CD4-positive, alpha-beta T cell treated with Interleukin-15 for 1 hour (primary cell): ENCODE measurements around the gene EXOC6.
"Not testable (repeated sequence)": the region's sequence is repeated elsewhere in the genome, so short reads cannot be mapped to it uniquely, and the experiment has no call there.

Source experiments
- DNase-seq: peaks from one replicate; pipeline ENCODE4 v3.0.0-alpha.2; 2020

EXOC6 gene

DNA sequence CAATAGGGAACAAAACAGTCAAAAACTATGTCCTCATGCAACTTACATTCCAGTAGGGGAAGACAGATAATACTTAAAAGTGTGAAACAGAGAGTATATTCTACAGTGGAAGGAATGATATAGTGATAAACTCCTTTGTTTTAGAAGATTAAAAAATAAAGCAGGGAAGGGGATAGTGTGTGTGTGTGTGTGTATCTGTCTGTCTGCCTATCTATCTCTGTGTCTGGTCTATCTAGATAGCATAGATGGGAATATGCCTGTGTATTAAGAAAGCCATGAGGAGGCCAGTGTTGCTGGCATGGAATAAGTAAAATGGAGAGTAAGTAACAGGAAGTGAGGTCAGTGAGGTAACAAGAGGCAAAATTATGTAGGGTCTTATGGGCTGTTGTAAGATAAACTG is 42.2 kb downstream of the EXOC6 start:
- no peak for DNase-seq

DNA sequence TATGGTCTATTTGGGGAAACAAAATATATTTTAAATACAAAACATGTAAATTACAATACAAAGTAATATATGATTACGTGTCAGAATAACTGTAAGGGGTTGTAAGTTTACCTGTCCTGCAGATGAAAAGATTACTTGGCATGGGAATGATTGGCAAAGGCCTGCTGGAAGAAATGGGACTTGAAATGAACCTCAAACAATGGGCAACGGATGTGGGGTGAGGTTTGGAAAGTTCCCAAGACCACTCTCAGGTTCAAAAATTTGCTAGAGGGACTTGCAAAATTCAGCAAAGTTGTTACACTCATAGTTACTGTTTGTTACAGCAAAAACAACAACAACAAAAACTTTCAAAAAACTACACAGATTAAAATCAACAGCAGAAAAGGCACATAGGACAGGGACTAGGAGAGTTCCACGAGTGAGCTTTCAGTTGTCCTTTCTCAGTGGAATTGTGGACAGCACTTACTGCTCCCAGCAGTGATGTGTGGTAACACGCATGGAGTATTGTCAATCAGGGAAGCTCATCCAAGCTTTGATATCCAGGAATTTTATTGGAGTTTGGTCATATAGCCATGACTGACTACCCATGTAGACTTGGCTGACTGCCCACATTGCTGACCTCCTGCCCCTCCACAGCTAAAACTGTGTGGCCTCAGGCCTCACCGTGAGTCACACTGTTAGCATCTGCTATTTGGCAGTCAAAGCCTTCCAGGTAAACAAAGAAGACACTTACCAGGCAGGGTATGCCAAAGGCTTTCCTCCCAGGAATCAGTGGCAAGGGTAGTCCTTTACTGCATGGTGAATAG is 43.8 kb downstream of the EXOC6 start:
- no peak for DNase-seq

DNA sequence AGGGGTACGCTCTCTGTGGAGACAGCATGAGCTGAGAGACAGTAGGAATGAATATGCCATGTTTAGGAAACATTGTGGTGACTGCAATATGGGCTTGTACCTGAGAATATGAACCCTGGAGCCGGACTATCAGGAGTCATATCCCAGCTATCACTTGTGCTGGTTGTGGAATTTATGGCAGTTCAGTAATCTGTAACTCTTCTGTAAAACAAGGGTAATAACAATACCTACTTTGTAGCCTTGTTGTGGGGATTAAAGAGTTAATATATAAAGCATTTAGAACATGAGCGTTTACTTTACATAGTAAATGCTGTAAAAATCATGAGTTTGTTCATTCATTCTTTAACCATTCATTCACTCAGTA is 44.4 kb downstream of the EXOC6 start:
- no peak for DNase-seq

DNA sequence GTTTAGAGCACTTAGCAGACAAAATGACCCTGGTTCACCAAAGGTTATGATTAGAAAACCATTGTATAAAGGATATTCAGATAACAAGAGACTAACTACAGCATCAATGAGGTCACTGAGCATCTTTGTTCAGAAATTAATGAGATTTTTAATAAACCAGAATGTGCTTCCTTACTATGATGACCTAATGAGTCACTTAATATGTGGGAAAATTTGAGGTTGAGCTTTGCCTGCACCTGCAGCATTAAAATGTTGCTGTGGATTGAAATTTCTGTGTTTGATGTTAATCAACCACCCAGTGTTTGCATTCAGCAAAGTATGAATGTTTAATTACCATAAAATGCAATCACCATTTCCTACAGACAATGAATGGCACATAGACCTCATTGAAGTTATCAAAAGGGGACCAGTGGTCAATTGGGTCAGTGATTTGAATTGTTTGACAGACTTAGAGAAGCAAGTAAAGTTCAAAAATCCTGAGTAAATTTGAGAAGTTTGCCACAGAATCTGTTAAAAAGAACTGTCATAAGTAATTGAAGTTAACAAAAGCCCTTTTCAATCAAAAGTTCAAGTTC is 45.8 kb downstream of the EXOC6 start:
- no peak for DNase-seq

DNA sequence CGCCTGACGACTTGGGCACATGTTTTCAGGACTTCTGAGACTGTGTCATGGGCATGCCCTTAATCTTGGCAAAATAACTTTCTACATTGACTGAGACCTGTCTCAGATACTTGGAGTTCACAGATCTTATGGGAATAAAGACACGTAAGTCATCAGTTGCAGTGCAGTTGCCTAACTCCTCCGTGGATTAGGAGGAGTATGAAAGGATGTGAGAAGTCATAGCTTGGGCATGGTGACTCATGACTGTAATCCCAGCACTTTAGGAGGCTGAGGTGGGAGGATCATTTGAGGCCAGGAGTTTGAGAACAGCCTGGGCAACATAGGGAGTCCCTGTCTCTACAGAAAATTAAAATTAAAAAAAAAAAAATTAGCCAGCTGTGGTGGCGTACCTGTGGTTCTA is 49.6 kb downstream of the EXOC6 start:
- no peak for DNase-seq

DNA sequence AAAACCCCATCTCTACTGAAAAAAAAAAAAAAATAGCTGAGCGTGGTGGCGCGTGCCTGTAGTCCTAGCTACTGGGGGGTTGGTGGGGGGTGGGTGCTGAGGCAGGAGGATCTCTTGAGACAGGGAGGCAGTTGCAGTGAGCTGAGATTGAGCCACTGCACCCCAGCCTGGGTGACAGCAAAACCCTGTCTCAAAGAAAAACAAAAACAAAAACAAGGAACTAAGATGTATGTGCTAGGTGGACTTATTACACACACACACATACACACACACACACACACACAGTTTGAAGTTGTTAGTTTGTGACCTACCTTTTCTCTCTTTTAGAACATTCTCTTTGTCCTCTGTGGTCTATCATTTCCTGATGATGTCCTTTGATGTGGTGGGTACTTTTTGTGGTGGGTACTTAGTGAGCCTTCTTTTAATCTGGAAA is 53.5 kb downstream of the EXOC6 start:
- peak; percentile 22 for DNase-seq

DNA sequence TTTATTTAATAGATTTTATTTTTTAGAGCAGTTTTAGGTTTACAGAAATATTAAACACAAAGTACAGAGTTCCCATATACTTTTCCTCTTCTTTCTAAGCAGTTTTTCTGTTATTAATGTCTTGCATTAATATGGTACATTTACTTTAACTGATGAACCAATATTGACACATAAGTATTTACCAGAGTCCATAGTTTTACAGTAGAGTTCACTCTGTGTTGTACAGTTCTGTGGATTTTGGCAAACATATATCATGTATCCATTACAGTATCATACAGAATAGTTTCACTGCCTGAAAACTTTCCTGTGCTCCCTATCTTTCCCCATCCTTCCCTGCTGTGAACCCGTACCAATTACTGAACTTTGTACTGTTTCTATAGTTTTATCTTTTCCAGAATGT is 55.3 kb downstream of the EXOC6 start:
- DNase-seq: no peak

DNA sequence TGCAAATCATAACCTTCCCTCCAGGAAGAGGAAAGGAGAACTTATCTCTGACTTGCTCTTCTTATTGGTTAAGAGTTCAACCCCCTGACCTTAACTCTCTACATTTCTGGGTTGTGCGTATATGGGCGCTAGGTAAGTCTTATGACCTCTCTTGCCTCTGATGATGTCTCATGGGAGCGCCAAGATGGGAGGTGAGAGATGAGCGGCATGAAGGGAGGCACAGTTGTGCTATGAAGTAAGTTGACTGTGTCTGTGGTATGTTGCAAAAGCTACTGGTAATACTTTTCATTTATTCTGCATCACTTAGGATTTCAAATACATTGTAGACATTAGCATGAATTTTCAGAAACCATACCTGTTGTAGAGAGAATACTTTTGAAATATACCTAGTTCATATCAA is 59.0 kb downstream of the EXOC6 start:
- no peak for DNase-seq

DNA sequence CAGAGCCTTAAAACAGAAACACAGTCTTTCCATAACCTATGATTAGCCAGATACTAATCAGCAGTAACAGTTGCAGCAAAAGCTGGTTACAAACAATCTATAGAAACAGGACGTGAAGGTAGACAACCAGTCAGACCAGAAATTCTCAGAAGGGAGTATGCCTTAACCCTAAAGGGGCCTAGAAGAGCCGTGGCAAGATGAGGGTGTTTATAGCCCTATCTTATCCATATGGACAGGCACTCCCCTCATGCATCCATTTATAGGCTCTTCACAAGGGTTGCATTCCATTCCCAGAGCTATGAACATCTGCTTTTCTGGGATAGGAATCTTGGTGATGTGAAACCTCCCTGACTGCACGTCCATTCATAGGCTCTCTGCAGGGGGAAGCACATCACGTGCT is 64.3 kb downstream of the EXOC6 start:
- not testable (repeated sequence) for DNase-seq

DNA sequence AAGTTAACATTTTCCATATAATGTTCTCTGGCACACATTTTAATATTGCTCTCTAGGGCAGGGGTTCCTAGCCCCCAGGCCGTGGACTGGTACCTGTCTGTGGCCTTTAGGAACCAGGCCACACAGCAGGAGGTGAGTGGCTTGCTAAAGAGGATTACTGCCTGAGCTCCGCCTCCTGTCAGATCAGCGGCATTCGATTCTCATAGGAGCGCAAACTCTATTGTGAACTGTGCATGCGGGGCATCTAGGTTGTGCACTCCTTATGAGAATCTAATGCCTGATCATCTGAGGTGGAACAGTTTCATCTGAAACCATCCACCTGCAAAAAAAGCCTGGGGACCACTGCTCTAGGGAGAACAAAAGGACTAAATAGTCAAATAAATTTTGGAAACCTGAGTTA is 65.7 kb downstream of the EXOC6 start:
- DNase-seq: no peak

DNA sequence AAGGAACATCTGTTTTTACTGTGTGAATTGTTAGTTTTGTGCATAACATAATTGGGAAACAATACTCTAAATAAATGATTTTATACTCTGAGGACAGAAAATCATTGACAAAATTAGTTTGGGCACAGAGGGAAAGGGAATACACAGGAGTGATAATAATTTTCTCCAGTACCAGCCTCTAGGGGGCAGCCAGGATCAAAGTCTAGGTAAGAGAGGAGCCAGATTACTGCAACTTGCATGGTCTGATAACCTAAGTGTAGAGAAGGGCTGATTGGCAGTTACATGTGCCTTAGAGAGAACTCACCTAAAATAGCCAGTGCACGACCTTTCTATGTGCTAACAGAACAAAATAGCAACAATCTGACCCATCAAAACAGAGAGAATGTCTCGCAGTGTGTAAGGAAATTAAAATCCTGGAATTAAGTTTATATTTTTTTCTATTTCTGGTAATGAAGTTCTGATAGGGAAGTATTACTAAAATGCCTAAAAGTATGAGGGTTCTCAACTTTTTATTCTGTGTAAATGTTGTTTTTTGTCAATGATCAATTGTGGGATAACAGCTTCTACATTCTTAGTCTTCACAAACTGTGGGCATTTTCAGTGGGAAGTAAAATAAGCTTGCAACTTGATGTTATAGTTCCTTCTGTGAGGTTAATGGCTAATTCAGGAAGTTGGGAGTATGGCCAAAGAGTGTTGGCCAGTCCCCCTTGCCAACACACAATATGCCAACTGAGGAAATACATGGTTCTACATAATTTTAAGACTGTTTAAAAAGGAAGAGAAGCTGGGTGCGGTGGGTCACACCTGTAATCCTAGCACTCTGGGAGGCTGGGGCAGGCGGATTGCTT is 66.4 kb downstream of the EXOC6 start:
- DNase-seq: peak; percentile 28

DNA sequence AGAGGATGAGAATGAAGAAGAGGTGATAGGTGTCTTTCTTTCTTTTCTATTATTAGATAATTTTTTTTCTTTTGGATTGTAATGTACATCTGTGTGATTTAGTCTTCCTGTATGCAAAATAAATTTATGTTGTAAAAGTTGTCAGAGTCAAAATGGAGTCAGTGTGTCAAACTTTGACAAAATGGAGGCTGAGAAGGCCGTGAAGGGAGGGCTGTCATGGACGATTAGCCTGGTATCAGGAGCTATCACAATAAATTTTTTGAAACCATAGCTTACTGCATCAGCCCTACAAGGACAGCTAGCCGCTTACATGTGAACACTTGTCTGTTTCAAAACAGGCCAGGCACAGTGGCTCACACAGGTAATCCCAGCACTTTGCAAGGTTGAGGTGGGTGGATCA is 67.6 kb downstream of the EXOC6 start:
- DNase-seq: no peak

DNA sequence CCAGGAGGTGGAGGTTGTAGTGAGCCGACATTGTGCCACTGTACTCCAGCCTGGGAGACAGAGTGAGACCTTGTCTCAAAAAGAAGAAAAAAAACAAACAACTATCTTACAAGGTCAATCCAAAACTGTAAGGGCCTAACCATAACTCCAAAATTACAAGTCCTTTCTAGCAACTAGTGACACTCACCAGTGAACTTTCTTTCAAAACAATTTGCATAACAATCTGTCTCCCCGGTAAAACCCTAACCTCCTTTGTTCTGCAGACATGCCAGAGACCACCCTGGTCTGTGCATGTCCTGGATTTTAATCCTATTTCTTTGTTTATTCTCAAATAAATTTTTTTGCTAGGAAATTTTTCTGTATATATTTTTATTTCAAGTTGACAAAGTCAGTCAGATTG is 68.1 kb downstream of the EXOC6 start:
- DNase-seq: no peak

DNA sequence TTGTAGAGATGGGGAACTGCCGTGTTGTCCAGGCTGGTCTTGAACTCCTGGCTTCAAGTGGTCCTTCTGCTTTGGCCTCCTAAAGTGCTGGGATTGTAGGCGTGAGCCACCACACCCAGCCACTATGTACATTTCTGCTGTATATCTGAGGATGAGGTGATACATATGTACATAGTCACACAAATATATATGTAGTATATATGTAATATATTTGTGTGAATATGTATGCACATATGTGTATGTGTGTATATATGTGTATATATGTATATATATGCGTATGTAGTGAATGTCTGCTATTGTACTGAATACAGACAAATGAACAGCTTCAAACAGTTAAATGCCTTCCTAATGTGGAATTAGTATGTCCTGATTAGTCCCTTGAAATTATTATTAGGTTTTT is 70.3 kb downstream of the EXOC6 start:
- no peak for DNase-seq

DNA sequence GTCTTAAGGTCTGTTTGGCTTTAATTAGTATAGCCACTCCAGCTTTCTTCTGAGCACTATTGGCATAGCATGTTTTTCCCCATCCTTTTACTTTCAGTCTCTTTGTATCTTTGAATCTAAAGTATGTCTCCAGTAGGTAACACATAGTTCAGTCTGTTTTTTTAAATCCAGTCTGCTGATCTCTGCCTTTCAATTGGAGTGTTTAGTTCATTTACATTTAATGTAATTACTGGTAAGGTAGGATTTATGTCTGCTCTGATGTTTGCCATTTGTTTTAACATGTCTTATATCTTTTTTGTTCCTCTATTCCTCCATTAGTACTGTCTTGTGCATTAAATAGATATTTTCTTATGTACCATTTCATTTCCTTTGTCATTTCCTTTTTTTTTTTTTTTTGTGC is 72.5 kb downstream of the EXOC6 start:
- DNase-seq: no peak

DNA sequence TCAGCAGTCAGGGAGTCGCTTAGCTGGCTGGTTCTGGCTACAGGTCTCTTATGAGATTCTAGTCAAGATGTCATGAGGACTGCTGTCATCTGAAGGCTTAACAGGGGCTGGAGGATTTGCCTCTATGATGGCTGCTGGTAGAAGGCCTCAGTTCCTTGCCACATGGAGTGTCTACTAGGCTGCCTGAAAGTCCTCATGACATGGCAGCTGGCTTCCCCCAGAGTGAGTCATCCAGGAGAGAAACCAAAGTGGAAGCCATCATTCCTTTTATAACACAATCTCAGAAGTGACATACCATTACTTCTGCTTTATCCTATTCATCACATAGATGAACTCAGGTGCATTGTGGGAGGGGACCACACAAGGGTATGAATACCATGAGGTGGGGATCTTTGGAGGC is 75.1 kb downstream of the EXOC6 start:
- no peak for DNase-seq

DNA sequence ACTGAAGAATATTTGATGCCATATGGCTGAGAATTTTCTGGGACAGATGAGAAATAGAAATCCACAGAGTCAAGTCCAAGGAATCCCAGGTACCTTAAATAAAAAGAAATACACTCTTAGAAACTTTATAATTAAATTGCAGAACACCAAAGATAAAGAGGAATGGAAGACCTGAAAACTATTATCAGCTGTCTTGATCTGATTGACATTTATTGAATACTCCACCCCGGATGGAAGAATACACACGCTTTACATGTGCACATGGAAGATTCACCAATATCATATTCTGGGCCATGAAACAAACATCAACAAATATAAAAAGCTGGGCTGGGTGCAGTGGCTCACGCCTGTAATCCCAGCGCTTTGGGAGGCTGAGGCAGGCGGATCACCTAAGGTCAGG is 81.6 kb downstream of the EXOC6 start:
- DNase-seq: no peak

DNA sequence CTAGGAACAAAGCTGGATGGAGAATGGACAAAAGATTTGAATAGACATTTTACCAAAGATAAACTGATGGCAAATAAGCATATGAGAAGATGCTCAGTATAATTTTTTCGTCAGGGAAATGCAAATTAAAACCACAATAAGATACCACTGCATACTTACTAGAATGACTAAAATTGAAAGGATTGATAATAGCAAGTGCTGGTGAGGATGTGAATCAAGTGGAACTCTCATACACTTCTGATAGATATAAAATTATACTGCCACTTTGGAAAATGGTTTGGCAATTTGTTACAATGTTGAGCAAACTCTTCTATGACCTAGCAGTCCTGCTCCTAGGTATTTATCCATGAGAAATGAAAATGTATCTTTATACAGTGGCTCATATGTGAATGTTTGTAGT is 83.3 kb downstream of the EXOC6 start:
- no peak for DNase-seq

DNA sequence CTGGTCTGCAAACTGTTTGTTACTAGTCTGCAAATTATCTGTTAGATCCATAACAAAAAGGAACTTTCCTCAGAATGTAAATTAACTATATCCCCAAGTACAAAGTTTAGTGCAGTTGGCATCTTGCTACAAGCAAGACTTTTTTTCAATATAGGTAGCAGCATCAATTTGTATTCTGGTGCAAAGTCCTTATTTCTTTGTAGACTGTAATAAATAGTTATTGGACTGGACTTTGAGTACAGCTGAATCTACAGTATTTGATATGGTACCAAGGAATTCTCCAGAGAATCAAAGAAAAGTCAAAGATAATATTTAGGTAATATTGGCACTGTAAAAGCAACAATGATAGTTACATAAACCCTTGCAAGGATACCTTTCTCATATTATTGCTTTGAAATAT is 89.6 kb downstream of the EXOC6 start:
- no peak for DNase-seq

DNA sequence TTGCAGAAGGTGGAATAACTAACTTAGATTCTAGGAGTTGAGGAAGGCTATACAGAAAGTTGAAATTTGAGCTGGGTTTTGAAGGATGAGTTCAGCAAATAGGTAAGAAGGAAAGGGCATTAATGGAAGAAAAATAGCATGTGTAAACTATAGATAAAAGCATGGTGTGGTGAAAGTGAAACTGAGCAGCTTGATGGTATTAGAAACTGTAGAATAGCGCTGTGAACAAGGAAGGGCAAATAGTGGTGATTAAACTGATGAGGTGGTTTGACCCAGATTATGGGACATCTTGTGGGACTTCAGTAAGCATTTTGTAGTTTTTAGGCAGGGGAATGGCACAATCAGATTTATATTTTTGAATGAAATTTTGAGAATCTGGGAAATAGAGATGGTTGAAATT is 90.5 kb downstream of the EXOC6 start:
- DNase-seq: no peak

DNA sequence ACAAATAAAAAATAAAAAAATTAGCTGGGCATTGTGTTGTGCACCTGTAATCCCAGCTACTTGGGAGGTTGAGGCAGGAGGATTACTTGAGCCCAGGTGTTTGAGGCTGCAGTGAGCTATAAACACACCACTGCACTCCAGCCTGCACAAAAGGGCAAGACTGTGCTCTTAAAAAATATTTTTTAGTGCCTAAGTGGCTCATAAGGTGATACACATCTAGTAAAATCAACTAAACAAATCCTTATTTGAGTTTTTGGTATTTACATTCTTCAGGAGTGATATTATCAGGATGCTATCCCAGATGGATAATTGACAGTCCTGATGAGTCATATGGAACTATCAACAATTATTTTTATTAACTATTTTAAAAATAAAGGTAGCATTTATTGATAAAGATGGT is 93.9 kb downstream of the EXOC6 start:
- DNase-seq: no peak

DNA sequence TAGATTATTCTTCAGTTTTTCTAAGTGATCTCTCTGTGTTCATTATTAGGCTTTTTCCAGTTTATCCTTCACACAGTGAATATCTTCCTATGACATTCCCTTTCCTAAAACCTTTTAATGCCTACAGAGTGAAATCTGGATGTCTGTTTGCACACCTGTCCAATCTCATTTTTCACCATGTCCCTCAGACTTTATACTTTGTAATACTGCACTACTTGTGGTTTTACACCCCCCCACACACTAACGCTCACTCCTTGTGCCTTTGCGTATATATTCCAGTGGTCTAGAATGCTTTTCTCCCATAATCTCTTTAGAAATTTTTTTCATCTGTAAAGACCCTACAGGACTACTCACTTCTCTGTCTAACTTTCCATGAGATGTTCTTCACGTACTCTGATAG is 98.2 kb downstream of the EXOC6 start:
- DNase-seq: no peak

DNA sequence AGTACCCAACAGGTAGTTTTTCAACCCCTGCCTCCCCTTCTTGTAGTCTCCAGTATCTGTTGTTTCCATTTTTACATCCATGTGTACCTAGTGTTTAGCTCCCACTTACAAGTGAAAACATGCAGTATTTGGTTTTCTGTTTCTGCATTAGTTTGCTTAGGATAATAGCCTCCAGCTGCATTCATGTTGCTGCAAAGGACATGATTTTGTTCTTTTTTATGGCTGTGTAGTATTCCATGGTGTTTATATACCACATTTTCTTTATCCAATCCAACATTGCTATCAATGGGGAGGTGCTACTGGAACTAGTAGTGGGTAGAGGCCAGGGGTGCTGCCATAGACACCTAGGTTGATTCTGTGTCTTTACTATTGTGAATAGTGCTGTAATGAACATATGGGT is 104.3 kb downstream of the EXOC6 start:
- not testable (repeated sequence) for DNase-seq
